GM18502 (cell line): ENCODE results near the gene HHAT.
A peak's percentile ranks its signal among the peaks of the same experiment; 100 is the strongest.

Experiments used
- ATAC-seq: cut with Tn5 transposase; IDR thresholded peaks from one replicate; pipeline ENCODE4 v1.9.1; 2021; ENCODE audit warnings: mild to moderate bottlenecking; ENCODE audit not compliant: unreplicated experiment, poor library complexity

HHAT gene

DNA sequence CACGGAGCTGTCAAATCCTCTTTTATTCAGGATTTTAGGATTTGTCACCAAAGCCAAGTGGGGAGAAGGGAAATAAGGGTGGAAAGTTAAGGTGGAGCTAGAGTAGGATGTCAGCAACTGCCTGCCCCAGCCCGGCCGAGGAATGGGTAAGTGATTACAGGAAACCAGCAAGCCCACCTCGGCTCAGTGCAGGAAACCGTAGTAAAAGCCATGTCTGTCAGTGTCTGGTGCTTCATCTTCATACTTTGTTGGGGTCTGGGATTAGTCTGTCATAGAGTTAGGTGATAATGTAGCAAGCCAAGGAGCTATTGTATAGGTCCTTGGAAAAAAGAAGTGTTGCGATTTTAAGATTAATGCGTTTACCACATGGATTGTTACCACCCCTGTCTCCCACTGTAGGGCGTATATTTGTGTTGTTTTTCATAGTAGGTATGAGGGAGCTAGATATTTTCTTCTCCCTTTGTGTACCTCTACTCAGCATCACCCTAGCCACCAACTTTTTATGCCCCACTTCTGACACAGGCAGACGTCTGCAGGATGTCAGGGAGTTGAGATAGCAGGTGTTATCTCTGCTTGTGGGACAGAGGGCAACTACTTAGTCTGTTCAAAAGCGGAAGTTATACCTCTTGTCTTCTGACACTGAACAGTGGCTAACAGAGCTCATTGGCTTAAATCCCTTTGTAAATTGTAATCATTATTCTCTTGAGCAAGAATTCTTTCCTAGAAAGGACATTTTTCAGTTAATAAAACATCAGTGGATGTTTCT, 253.7 kb downstream of the HHAT start:
- ATAC-seq = peak; percentile 43

- ATAC-seq = peak; percentile 82
Observed at GRCh38 chr1:210584439-210585113, 255.9 kb downstream of the HHAT start.

- ATAC-seq = no peak
Observed at GRCh38 chr1:210586771-210587170, 258.1 kb downstream of the HHAT start.

DNA sequence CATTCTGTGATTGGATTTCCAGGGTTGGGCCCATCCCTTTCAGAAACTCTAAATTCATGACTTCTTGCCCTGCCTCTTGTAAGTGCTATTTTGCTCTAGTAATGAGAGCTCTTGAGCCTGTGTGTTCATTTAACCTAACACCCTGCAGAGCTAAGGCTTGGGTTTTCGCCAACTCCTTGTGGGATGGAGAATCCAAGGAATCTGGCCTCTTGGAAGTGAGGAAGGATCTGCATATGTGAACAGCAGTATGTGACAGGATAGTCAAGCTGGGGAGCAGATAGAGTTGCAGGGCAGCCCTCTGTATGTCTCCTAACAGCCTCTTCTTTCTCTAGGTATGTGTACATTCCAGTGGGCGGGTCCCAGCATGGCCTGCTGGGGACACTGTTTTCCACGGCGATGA, 258.9 kb downstream of the HHAT start:
- no peak for ATAC-seq

GRCh38 chr1:210588357-210588756, 259.7 kb downstream of the HHAT start:
- no peak for ATAC-seq

- ATAC-seq = no peak
Observed at GRCh38 chr1:210588946-210589345, 260.2 kb downstream of the HHAT start.

DNA sequence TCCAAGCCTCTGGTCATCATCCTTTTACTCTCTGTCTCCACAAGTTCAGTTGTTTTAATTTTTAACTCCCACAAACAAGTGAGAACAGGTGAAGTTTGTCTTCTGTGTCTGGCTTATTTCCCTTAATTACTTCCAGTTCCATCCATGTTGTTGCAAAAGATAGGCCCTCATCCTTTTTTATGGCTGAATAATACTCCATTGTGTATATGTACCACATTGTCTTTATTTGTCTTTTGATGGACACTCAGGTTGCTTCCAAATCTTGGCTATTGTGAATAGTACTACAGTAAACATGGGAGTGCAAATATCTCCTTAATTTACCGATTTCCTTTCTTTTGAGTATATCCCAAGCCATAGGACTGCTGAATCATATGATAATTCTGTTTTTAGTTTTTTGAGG, 262.5 kb downstream of the HHAT start:
- ATAC-seq = no peak

DNA sequence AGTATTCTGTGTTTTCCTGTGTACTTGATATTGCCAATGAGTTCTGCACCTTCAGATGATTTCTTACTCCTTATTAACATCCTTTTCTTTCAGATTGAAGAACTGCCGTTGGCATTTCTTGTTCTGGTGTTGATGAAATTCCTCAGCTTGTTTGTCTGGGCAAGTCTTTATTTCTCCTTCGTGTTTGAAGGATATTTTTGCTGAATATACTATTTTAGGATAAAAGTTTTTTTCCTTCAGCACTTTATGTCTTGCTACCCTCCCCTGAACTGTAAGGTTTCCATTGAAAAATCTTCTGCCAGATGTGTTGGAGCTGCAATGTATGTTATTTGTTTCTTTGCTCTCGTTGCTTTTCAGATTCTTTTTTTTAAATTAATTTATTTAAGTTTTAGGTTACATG, 265.9 kb downstream of the HHAT start:
- ATAC-seq = no peak

- ATAC-seq = no peak
Observed at GRCh38 chr1:210596641-210597040, 267.9 kb downstream of the HHAT start.

DNA sequence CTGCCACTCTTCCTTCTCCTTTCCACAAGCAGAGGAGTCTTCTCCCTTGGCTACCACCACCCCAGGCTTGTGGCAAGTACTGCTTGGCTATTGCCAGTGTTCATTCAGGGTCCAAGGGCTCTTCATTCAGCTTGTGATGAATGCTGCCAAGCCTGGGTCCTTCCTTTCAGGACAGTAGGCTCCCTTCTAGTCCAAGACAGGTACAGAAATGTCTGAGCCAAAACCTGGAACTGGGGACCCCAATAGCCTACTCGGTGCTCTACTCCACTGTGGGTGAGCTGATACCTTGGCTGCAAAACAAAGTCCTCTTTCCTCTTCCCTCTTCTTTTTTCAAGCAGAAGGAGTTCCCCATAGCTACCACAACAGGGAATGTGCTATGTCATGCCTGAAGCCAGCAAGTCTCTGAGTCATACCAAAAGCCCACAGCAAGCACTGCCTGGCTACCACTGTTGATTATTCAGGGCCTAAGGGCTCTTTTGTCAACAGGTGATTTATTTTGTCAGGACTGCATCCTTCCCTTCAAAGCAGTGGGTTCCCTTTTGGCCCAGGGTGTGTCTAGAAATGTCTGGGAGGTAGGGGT, 268.9 kb downstream of the HHAT start:
- peak; percentile 91 for ATAC-seq

- ATAC-seq = peak; percentile 14
Observed at GRCh38 chr1:210598135-210598652, 269.5 kb downstream of the HHAT start.

- no peak for ATAC-seq
Observed at GRCh38 chr1:210600421-210601159, 271.9 kb downstream of the HHAT start.

GRCh38 chr1:210603123-210603522, 274.4 kb downstream of the HHAT start:
- ATAC-seq = no peak

DNA sequence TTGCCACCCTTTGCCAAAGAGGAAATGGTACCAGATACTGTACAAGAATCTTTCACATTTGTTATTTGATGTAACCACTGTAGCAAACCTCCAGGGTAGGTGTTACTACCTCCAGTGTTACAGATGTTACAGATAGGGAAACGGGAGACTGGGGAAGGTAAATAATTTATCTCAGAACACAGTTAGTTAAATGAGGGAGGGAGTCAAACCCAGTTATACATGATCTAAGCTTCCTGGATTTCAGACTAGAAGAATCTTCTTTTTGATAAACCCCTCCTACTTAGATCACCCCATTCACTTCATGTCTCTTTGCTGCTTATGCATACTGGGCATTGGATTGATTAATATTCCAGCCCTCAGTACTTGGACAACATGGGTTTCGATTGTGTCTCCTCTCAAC, 276.4 kb downstream of the HHAT start:
- no peak for ATAC-seq

- no peak for ATAC-seq
Observed at GRCh38 chr1:210607361-210607760, 278.7 kb downstream of the HHAT start.

DNA sequence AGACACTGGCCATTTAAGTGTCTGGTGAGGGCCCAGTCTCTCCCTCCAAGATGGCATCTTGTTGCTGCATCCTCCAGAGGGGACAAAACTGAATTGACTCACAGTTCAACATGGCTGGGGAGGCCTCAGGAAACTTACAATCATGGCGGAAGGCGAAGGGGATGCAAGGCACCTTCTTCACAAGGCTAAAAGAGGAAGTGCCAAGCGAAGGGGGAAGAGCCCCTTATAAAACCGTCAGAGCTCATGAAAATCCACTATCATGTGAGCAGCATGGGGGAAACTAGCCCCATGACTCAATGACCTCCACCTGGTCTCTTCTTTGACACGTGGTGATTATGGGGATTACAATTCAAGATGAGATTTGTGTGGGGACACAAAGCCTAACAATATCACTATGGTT, 280.1 kb downstream of the HHAT start:
- no peak for ATAC-seq

- ATAC-seq = no peak
Observed at GRCh38 chr1:210616356-210616755, 287.7 kb downstream of the HHAT start.

- no peak for ATAC-seq
Observed at GRCh38 chr1:210617293-210617692, 288.6 kb downstream of the HHAT start.

- ATAC-seq = no peak
Observed at GRCh38 chr1:210618369-210618768, 289.7 kb downstream of the HHAT start.

DNA sequence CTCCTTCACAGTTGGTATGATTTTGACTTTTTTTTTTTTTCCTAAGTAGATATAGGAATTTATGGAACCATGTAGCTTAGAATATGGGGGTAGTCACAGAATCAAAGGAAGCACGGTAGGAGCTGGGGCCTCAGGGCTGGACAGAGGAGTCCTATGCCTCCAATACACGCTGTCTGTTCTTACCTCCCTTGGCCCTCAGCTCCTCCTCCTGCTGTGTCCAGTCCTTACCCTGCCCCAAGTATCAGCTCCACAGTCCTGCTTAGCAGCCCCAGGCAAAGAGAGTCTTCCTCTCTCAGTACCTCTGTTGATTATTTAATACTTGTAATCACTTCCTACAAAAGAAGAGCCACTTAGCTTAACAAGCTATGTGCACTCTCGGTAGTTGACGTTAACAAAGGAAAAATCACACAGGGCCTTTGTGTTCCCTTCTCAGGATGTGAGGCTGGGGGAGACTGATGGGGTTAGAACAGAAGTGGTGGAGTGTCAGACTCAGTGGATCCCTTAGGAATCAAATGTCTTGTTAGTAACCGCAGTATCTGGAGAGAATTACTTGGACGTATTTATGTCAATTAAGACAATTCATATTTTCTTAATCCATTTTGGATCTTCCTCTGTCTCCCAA, 292.3 kb downstream of the HHAT start:
- ATAC-seq = no peak
